ENCODE data around the gene GM2A.

DNA sequence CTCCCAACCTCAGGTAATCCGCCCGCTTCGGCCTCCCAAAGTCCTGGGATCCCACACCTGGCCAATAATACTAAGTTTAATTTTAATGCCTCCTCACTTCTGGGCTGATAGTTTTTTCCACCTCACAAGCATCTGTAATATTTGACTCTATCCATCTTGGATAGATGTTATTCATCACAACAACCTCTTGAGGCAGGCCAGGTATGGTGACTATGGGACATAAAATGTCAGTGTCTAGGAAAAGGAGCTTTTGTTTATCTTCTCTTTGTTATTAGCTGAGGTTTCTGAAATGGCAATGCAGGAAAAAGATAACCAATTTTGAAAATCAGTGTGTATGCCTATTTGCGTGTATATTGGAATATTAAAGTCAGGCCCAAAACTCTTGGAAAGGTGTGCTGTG lies 27.9 kb upstream of the GM2A start:
- TF ChIP-seq GABPA (IDR thresholded peaks at IDR 0.05; ENCODE audit: low read depth) (no peak), EZH2phosphoT487 (IDR thresholded peaks at IDR 0.05; ENCODE audit: borderline replicate concordance, low read depth) (no peak), CHD2 (IDR thresholded peaks at IDR 0.05; ENCODE audit: low read length, partially characterized antibody) (no peak), FOSL2 (IDR thresholded peaks at IDR 0.05; ENCODE audit: borderline replicate concordance, low read depth) (no peak), POLR2AphosphoS5 (IDR thresholded peaks at IDR 0.05; ENCODE audit: low read depth, low read length) (no peak), SMC3 (IDR thresholded peaks at IDR 0.05; ENCODE audit: low read depth, low read length) (no peak)
- TF ChIP-seq, protein P1, sequence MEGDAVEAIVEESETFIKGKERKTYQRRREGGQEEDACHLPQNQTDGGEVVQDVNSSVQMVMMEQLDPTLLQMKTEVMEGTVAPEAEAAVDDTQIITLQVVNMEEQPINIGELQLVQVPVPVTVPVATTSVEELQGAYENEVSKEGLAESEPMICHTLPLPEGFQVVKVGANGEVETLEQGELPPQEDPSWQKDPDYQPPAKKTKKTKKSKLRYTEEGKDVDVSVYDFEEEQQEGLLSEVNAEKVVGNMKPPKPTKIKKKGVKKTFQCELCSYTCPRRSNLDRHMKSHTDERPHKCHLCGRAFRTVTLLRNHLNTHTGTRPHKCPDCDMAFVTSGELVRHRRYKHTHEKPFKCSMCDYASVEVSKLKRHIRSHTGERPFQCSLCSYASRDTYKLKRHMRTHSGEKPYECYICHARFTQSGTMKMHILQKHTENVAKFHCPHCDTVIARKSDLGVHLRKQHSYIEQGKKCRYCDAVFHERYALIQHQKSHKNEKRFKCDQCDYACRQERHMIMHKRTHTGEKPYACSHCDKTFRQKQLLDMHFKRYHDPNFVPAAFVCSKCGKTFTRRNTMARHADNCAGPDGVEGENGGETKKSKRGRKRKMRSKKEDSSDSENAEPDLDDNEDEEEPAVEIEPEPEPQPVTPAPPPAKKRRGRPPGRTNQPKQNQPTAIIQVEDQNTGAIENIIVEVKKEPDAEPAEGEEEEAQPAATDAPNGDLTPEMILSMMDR (IDR thresholded peaks at IDR 0.05): no peak
- TF ChIP-seq, protein P2, sequence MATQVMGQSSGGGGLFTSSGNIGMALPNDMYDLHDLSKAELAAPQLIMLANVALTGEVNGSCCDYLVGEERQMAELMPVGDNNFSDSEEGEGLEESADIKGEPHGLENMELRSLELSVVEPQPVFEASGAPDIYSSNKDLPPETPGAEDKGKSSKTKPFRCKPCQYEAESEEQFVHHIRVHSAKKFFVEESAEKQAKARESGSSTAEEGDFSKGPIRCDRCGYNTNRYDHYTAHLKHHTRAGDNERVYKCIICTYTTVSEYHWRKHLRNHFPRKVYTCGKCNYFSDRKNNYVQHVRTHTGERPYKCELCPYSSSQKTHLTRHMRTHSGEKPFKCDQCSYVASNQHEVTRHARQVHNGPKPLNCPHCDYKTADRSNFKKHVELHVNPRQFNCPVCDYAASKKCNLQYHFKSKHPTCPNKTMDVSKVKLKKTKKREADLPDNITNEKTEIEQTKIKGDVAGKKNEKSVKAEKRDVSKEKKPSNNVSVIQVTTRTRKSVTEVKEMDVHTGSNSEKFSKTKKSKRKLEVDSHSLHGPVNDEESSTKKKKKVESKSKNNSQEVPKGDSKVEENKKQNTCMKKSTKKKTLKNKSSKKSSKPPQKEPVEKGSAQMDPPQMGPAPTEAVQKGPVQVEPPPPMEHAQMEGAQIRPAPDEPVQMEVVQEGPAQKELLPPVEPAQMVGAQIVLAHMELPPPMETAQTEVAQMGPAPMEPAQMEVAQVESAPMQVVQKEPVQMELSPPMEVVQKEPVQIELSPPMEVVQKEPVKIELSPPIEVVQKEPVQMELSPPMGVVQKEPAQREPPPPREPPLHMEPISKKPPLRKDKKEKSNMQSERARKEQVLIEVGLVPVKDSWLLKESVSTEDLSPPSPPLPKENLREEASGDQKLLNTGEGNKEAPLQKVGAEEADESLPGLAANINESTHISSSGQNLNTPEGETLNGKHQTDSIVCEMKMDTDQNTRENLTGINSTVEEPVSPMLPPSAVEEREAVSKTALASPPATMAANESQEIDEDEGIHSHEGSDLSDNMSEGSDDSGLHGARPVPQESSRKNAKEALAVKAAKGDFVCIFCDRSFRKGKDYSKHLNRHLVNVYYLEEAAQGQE (IDR thresholded peaks at IDR 0.05; ENCODE audit: low read depth, low read length): no peak

Measured in SK-N-SH (cell line).